ENCODE data around the gene EHBP1. TPM values are rescaled to one million over a fixed set of nuclear protein-coding genes. Genes with fewer than 3 reads are reported as not detected.

Gene EHBP1
- total RNA-seq, 6 donors from 2014 or later, result 36.2 to 78.5 (median 43.2) TPM

- DNase-seq (peak in 1 of 2 donors; percentile 77), ATAC-seq (ENCODE audit: low FRiP score in 2 of 2) (no peak)
- Histone ChIP-seq H3K9me3 (no peaks in the 10 kb centered on the region), H3K4me3 (peak overlapping the region in 3 of 4 donors; percentile 11 to 38 (median 22)), H3K27ac (no peak overlapping the region), H3K36me3 (no peaks in the 10 kb centered on the region), H3K4me1 (peaks cover 59 to 99% (median 80%) of the 10 kb centered on the region in 4 donors), H3K27me3 (peaks cover 0 to 100% (median 74%) of the 10 kb centered on the region in 4 donors)
- TF ChIP-seq POLR2A (IDR thresholded peaks at IDR 0.05), result no peak
- TF ChIP-seq, protein P1, sequence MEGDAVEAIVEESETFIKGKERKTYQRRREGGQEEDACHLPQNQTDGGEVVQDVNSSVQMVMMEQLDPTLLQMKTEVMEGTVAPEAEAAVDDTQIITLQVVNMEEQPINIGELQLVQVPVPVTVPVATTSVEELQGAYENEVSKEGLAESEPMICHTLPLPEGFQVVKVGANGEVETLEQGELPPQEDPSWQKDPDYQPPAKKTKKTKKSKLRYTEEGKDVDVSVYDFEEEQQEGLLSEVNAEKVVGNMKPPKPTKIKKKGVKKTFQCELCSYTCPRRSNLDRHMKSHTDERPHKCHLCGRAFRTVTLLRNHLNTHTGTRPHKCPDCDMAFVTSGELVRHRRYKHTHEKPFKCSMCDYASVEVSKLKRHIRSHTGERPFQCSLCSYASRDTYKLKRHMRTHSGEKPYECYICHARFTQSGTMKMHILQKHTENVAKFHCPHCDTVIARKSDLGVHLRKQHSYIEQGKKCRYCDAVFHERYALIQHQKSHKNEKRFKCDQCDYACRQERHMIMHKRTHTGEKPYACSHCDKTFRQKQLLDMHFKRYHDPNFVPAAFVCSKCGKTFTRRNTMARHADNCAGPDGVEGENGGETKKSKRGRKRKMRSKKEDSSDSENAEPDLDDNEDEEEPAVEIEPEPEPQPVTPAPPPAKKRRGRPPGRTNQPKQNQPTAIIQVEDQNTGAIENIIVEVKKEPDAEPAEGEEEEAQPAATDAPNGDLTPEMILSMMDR (IDR thresholded peaks at IDR 0.05), result no peak
- 6 to 13% methylated on average over 30 to 35 of the region's 48 CpGs for WGBS, 2 donors
Observed at GRCh38 chr2:63053889-63054602, 348.5 kb downstream of the EHBP1 start.

DNA sequence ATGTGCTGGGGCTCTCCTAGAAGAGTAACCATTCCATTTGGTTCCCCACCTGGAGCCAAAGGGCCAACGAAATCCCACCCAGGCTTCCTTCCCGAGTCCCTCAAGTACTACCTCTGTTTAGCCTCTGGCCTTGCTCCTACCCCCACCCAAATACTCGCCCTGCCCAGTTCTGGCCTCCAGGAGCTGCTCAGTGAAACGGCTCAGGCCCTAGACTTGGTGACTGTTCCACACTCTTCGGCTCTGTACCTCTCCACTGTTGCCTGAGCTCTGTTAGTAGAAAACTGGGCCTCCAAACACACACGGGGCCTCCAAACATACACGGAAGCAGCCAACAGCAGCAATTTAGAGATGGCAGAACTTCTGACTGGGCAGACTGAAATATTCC lies 349.3 kb downstream of the EHBP1 start:
- no peak for TF ChIP-seq POLR2A (IDR thresholded peaks at IDR 0.05)
- no peak for TF ChIP-seq POLR2AphosphoS5 (IDR thresholded peaks at IDR 0.05)
- TF ChIP-seq, protein P1 (IDR thresholded peaks at IDR 0.05), result no peak
- TF ChIP-seq EP300 (IDR thresholded peaks at IDR 0.05), result no peak
- Histone ChIP-seq H3K9me3 (peaks cover 0 to 7% (median 3%) of the 10 kb centered on the region in 4 donors), H3K27ac (no peak overlapping the region), H3K4me1 (peaks cover 60 to 99% (median 80%) of the 10 kb centered on the region in 4 donors), H3K36me3 (no peaks in the 10 kb centered on the region), H3K4me3 (peak overlapping the region in 1 of 4 donors; percentile 38), H3K27me3 (peaks cover 0 to 100% (median 75%) of the 10 kb centered on the region in 4 donors)
- 20 to 21% methylated on average over 7 of the region's 7 CpGs for WGBS, 2 donors
- ATAC-seq (ENCODE audit: low FRiP score in 2 of 2) (no peak), DNase-seq (no peak)

DNA sequence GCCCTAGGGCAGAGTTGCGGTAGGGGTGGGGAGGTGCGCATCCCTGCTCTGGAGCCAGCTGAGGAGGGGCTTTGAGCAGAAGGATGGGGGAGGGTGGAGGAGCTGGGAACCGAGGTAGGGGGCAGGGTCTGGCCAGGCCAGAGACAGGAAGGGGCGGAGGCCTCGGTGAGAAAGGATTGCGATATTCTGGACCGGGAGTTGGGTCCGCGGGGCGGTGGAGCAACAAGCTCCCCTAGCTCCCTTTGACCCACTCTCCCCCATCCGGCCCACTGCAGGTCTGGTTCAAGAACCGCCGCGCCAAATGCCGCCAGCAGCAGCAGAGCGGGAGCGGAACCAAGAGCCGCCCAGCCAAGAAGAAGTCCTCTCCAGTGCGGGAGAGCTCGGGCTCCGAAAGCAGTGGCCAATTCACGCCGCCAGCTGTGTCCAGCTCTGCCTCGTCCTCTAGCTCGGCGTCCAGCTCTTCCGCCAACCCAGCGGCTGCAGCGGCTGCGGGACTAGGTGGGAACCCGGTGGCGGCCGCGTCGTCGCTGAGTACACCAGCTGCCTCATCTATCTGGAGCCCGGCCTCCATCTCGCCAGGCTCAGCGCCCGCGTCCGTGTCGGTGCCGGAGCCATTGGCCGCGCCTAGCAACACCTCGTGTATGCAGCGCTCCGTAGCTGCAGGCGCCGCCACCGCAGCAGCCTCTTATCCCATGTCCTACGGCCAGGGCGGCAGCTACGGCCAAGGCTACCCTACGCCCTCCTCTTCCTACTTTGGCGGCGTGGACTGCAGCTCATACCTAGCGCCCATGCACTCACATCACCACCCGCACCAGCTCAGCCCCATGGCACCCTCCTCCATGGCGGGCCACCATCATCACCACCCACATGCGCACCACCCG lies 350.0 kb downstream of the EHBP1 start:
- ATAC-seq (ENCODE audit: low FRiP score in 2 of 2) (no peak), DNase-seq (peak in 1 of 2 donors; percentile 85)
- H3K4me1 ChIP-seq, result peaks cover 54 to 97% (median 75%) of the 10 kb centered on the region in 4 donors
- peaks cover 0 to 7% (median 3%) of the 10 kb centered on the region in 4 donors for H3K9me3 ChIP-seq
- WGBS, 2 donors, result 9 to 30% methylated on average over 14 to 57 of the region's 63 CpGs
- TF ChIP-seq POLR2A (IDR thresholded peaks at IDR 0.05), result no peak
- no peak for TF ChIP-seq EP300 (IDR thresholded peaks at IDR 0.05)
- no peak for TF ChIP-seq POLR2AphosphoS5 (IDR thresholded peaks at IDR 0.05)
- TF ChIP-seq, protein P1 (IDR thresholded peaks at IDR 0.05), result no peak
- H3K36me3 ChIP-seq, result no peaks in the 10 kb centered on the region
- H3K27ac ChIP-seq, result no peak overlapping the region
- H3K4me3 ChIP-seq, result peak overlapping the region in 3 of 4 donors; percentile 11 to 20 (median 12)
- H3K27me3 ChIP-seq, result peaks cover 0 to 95% (median 73%) of the 10 kb centered on the region in 4 donors

DNA sequence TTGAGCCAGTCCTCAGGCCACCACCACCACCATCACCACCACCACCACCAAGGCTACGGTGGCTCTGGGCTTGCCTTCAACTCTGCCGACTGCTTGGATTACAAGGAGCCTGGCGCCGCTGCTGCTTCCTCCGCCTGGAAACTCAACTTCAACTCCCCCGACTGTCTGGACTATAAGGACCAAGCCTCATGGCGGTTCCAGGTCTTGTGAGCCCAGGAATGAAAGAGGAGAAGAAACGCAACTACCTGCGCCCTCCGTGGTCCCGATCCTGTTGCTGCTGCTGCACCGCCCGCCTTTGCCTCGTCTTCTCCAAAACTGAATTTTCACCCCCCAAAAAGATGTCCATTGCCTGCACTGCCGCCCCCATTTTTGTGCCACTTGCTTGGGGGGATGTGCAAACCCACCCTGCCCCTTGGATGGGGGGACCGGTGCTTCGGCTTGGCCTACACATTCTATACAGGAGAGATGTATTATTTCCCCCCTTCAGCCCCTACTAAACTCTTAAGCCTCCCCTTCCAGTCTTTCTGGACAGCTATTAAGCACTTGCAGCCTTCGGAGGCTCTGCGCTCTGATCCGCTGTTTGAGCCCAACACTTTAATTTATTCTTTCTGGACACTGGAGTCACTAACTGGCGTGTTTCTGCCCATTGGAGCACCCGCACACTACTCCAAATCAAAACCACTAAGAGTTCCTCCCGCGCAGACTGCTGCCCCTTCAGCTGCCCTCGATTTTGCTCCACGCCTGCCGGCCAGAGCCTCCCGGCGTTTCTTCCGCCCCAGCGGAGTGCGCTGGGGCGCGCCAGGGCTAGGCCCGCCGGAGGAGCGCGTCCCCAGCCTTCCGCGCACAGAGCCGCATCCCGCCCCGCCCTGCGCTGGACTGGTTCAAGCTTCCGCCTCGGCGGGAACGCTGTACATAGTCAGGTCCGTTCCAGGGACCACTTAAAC lies 350.9 kb downstream of the EHBP1 start:
- DNase-seq (peak in 1 of 2 donors; percentile 87), ATAC-seq (ENCODE audit: low FRiP score in 2 of 2) (peak in 1 of 2 donors; percentile 61)
- H3K27ac ChIP-seq, result no peak overlapping the region
- H3K9me3 ChIP-seq, result peaks cover 0 to 7% (median 3%) of the 10 kb centered on the region in 4 donors
- peaks cover 45 to 88% (median 66%) of the 10 kb centered on the region in 4 donors for H3K4me1 ChIP-seq
- 19 to 21% methylated on average over 40 to 49 of the region's 49 CpGs for WGBS, 2 donors
- H3K4me3 ChIP-seq, result peak overlapping the region in 1 of 4 donors; percentile 20
- no peaks in the 10 kb centered on the region for H3K36me3 ChIP-seq
- TF ChIP-seq POLR2AphosphoS5 (IDR thresholded peaks at IDR 0.05) (no peak), EP300 (IDR thresholded peaks at IDR 0.05) (no peak), POLR2A (IDR thresholded peaks at IDR 0.05) (no peak)
- TF ChIP-seq, protein P1 (IDR thresholded peaks at IDR 0.05), result no peak
- H3K27me3 ChIP-seq, result peaks cover 0 to 88% (median 71%) of the 10 kb centered on the region in 4 donors

Measured in upper lobe of left lung (tissue), 6 donors.